HepG2 (cell line): ENCODE results near the gene NUAK2. TPM values are rescaled to one million over a fixed set of nuclear protein-coding genes. Genes with fewer than 3 reads are reported as not detected.

Experiments
- ATF3 ChIP-seq: sonication (generic); formaldehyde crosslinking; IDR thresholded peaks from 2 replicates; pipeline ENCODE4 v1.4.0; 2020; ENCODE audit warnings: missing genetic modification reagents
- ATF7-NPFF ChIP-seq: sonication (generic); formaldehyde crosslinking; IDR thresholded peaks from 2 replicates; pipeline ENCODE4 v1.8.1; 2023; ENCODE audit warnings: mild to moderate bottlenecking, low read depth, missing genetic modification reagents, moderate library complexity
- CBX5 ChIP-seq: sonication (generic); formaldehyde crosslinking; IDR thresholded peaks from 2 replicates; pipeline ENCODE4 v1.4.0; 2020; ENCODE audit warnings: missing genetic modification reagents, borderline replicate concordance
- DNMT3B ChIP-seq: conservative IDR thresholded peaks from 2 replicates; pipeline ENCODE4 v1.6.1; 2016; ENCODE audit warnings: missing biosample characterization, control low read depth
- ETV5 ChIP-seq: IDR thresholded peaks from 2 replicates; pipeline ENCODE4 v1.6.1; 2018; ENCODE audit warnings: missing biosample characterization, missing genetic modification reagents, inconsistent platforms, borderline replicate concordance
- FOSL1 ChIP-seq: sonication (generic); formaldehyde crosslinking; IDR thresholded peaks from 2 replicates; pipeline ENCODE4 v1.9.0; 2021; ENCODE audit warnings: missing genetic modification reagents, borderline replicate concordance
- KLF6 ChIP-seq: IDR thresholded peaks from 2 replicates; pipeline ENCODE4 v1.8.0; 2016; ENCODE audit warnings: missing biosample characterization, missing genetic modification reagents
- PRPF4 ChIP-seq: fragments of 200-400 bp; formaldehyde crosslinking; IDR thresholded peaks from 2 replicates; pipeline ENCODE4 v1.6.1; 2016; ENCODE audit warnings: low read length, low read depth; ENCODE audit not compliant: poor library complexity, severe bottlenecking
- TRIM24 ChIP-seq: sonication (generic); formaldehyde crosslinking; IDR thresholded peaks from 2 replicates; pipeline ENCODE4 v1.8.0; 2022; ENCODE audit warnings: mild to moderate bottlenecking, missing genetic modification reagents
- ZBTB20 ChIP-seq: sonication (generic); formaldehyde crosslinking; IDR thresholded peaks from 2 replicates; pipeline ENCODE4 v1.8.1; 2023; ENCODE audit warnings: missing genetic modification reagents, low read depth, mild to moderate bottlenecking, borderline replicate concordance
- ZBTB38 ChIP-seq: sonication (generic); formaldehyde crosslinking; IDR thresholded peaks from 2 replicates; pipeline ENCODE4 v1.5.1; 2020; ENCODE audit warnings: mild to moderate bottlenecking, missing genetic modification reagents
- ZBTB40 ChIP-seq, 2 experiments: fragments of 450-650 bp in 1 of 2; sonication (generic) in 1 of 2; formaldehyde crosslinking in 1 of 2; IDR thresholded peaks; 2 replicates each; pipeline versions ENCODE4 v1.6.1 to v1.8.0; 2016 to 2022; ENCODE audit warnings: antibody characterized with exemption in 1 of 2, mild to moderate bottlenecking in 1 of 2, missing genetic modification reagents in 1 of 2
- ZNF230 ChIP-seq: sonication (generic); formaldehyde crosslinking; IDR thresholded peaks from 2 replicates; pipeline ENCODE4 v1.4.0; 2020; ENCODE audit warnings: mild to moderate bottlenecking, missing genetic modification reagents
- ZNF3 ChIP-seq: IDR thresholded peaks from 2 replicates; pipeline ENCODE4 v1.7.0; 2017; ENCODE audit warnings: inconsistent platforms
- ZNF451 ChIP-seq: sonication (generic); formaldehyde crosslinking; IDR thresholded peaks from 2 replicates; pipeline ENCODE4 v1.5.0; 2020; ENCODE audit warnings: mild to moderate bottlenecking, missing genetic modification reagents
- ZNF781 ChIP-seq: sonication (generic); formaldehyde crosslinking; IDR thresholded peaks from 2 replicates; pipeline ENCODE4 v1.5.1; 2020; ENCODE audit warnings: borderline replicate concordance, mild to moderate bottlenecking, missing genetic modification reagents; ENCODE audit errors: not compliant biosample characterization
- ZSCAN20 ChIP-seq: sonication (generic); formaldehyde crosslinking; IDR thresholded peaks from 2 replicates; pipeline ENCODE4 v1.4.0; 2020; ENCODE audit warnings: missing genetic modification reagents, mild to moderate bottlenecking, borderline replicate concordance
- ZUFSP ChIP-seq: sonication (generic); formaldehyde crosslinking; IDR thresholded peaks from 2 replicates; pipeline ENCODE4 v1.9.0; 2021; ENCODE audit warnings: missing genetic modification reagents, mild to moderate bottlenecking, borderline replicate concordance
- polyA plus RNA-seq, 8 experiments: library from polyadenylated mRNA; depleted of rRNA in 3 of 8; stranded (reverse) in 7 of 8; unstranded in 1 of 8; fragments of >200 nt; fragmentation: Illumina TruSeq in 4 of 8; extraction: Trizol in 4 of 8; gene quantifications; 2 replicates each; pipeline versions ENCODE4 v1.2.1 to v1.2.3, GENCODE V29; 2011 to 2016; ENCODE audit warnings: low read depth in 4 of 8, missing spikeins in 1 of 8, mixed read lengths in 1 of 8; ENCODE audit not compliant: insufficient read depth in 1 of 8
- total RNA-seq, 5 experiments: library from RNA; depleted of rRNA; stranded (reverse); fragments of >200 nt; fragmentation: Illumina TruSeq; extraction: Trizol; gene quantifications; 2 replicates each; pipeline ENCODE4 v1.2.3, GENCODE V29; 2016; ENCODE audit warnings: low read depth in 1 of 5

Gene NUAK2
- total and polyA plus RNA-seq, 2 of the 13 experiments (the other 11 are each of a cell fraction or from before 2014, with no cell fraction given), result 0.75 to 1.1 TPM

- TF ChIP-seq ZBTB20 (CRISPR knock-in tag) (peak; percentile 32; the same call in 1 of the 2 replicates), ZNF451 (CRISPR knock-in tag) (no peak), FOSL1 (CRISPR knock-in tag) (peak; percentile 94), ZNF3 (CRISPR knock-in tag) (no peak), ZUFSP (CRISPR knock-in tag) (no peak), ZNF230 (CRISPR knock-in tag) (peak; percentile 62; the same call in 1 of the 2 replicates), ZBTB38 (CRISPR knock-in tag) (peak; percentile 15; the same call in 1 of the 2 replicates), CBX5 (CRISPR knock-in tag) (peak; percentile 9; the same call in 1 of the 2 replicates), PRPF4 (peak; percentile 20), DNMT3B (CRISPR knock-in tag) (0 out of 2 replicates have a peak, but pooled peaks have one; percentile 49), ZSCAN20 (no peak), ZNF781 (CRISPR knock-in tag) (no peak), ZBTB40 (IDR thresholded peaks at IDR 0.05) (no peak), ZBTB40 (CRISPR knock-in tag; IDR thresholded peaks at IDR 0.05) (no peak), ATF3 (CRISPR knock-in tag) (peak; percentile 97), TRIM24 (CRISPR knock-in tag) (0 out of 2 replicates have a peak, but pooled peaks have one; percentile 34), KLF6 (CRISPR knock-in tag) (no peak), ATF7-NPFF (CRISPR knock-in tag) (no peak), ETV5 (CRISPR knock-in tag) (peak; percentile 73)
Observed at GRCh38 chr1:205294175-205294917, 27.2 kb downstream of the NUAK2 start (continued).
